ENCODE measurements around the gene KIT. TPM values are rescaled to one million over a fixed set of nuclear protein-coding genes. Genes with fewer than 3 reads are reported as not detected.

KIT gene
- total RNA-seq, 4 donors from 2014 or later = 4.1 to 62.3 (median 18.7) TPM

DNA sequence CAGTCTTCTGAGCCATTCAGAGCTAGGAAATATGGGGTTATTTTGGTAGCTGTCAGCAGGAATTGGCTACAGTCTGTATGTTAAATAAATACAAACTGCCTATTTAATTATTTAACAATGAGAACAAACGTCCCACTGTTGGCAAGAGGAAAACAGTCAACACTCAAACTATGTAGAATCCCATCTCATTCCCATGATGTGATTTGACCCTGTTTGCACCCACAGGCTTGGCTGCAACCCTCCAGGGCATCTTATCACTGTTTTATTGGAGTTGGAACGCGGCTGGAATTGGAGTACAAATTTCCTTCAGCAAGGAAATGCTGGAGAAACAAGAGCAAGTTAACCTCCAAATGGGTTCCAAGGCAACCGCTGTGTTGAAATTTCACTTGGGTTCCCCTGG is 124.0 kb downstream of the KIT start:
- in situ Hi-C loops (cut with MboI; ENCODE audit: low pct_ligation_motif_present in 1 of 4, low pct_unique_long_range_greater_than_20kb in 1 of 4, low sequenced_read_pairs in 3 of 4) (no loop called here), intact Hi-C loops (cut with DNase I; ENCODE audit: low total_unique reads) (no loop called here)
- Histone ChIP-seq H3K4me3 (no peak overlapping the region), H3K9me3 (no peaks in the 10 kb centered on the region), H3K36me3 (no peaks in the 10 kb centered on the region), H3K4me1 (peaks cover 0 to 7% (median 0%) of the 10 kb centered on the region in 4 donors), H3K27me3 (no peaks in the 10 kb centered on the region), H3K27ac (no peak overlapping the region)
- TF ChIP-seq EP300 (IDR thresholded peaks at IDR 0.05; ENCODE audit: low read depth) (no peak), POLR2AphosphoS5 (IDR thresholded peaks at IDR 0.05) (no peak), POLR2A (IDR thresholded peaks at IDR 0.05) (no peak)
- TF ChIP-seq, protein P1, sequence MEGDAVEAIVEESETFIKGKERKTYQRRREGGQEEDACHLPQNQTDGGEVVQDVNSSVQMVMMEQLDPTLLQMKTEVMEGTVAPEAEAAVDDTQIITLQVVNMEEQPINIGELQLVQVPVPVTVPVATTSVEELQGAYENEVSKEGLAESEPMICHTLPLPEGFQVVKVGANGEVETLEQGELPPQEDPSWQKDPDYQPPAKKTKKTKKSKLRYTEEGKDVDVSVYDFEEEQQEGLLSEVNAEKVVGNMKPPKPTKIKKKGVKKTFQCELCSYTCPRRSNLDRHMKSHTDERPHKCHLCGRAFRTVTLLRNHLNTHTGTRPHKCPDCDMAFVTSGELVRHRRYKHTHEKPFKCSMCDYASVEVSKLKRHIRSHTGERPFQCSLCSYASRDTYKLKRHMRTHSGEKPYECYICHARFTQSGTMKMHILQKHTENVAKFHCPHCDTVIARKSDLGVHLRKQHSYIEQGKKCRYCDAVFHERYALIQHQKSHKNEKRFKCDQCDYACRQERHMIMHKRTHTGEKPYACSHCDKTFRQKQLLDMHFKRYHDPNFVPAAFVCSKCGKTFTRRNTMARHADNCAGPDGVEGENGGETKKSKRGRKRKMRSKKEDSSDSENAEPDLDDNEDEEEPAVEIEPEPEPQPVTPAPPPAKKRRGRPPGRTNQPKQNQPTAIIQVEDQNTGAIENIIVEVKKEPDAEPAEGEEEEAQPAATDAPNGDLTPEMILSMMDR (IDR thresholded peaks at IDR 0.05) = no peak
- no peak for DNase-seq
- WGBS, 2 donors (ENCODE audit: low coverage in 1 of 2) = 27 to 36% methylated on average over 2 to 4 of the region's 4 CpGs

DNA sequence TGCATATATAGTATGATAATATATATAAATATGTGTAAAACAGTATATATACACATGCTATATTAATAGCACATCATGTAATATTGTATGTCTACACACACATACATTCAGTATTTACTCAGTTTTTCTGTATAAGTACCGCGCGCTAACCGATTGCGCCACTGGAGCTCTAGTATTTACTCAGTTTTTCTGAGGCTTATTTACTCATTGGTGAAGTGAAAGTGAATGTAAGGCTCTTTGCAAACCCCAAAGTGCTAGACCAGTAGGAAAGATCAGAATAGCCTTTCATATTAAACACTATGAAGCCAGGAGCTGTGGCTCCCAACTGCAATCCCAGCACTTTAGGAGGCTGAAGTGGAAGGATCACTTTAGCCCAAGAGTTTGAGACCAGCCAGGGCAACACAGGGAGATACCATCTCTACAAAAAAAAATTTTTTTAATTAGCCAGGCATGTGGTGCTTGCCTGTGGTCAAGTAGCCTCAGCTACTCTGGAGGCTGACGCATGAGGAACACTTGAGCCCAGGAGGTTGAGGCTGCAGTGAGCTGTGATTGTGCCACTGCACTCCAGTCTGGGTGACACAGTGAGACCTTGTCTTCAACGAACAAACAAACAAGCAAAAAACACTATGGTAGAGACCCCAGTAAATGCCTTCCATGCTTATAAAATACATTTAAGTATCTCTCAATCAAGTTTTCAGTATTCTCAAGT is 125.8 kb downstream of the KIT start:
- TF ChIP-seq POLR2AphosphoS5 (IDR thresholded peaks at IDR 0.05) (no peak), EP300 (IDR thresholded peaks at IDR 0.05; ENCODE audit: low read depth) (no peak), POLR2A (IDR thresholded peaks at IDR 0.05) (no peak)
- TF ChIP-seq, protein P1 (IDR thresholded peaks at IDR 0.05) = no peak
- no peak overlapping the region for H3K4me3 ChIP-seq
- in situ Hi-C loops (cut with MboI; ENCODE audit: low pct_ligation_motif_present in 1 of 4, low pct_unique_long_range_greater_than_20kb in 1 of 4, low sequenced_read_pairs in 3 of 4) = no loop called here
- H3K36me3 ChIP-seq = no peaks in the 10 kb centered on the region
- WGBS, 2 donors (ENCODE audit: low coverage in 1 of 2) = 68 to 89% methylated on average over 5 to 7 of the region's 7 CpGs
- H3K4me1 ChIP-seq = peaks cover 0 to 7% (median 0%) of the 10 kb centered on the region in 4 donors
- no peaks in the 10 kb centered on the region for H3K27me3 ChIP-seq
- H3K27ac ChIP-seq = peak overlapping the region; percentile 56 to 77 (median 65)
- intact Hi-C loops (cut with DNase I; ENCODE audit: low total_unique reads) = no loop called here
- no peak for DNase-seq
- H3K9me3 ChIP-seq = no peaks in the 10 kb centered on the region

DNA sequence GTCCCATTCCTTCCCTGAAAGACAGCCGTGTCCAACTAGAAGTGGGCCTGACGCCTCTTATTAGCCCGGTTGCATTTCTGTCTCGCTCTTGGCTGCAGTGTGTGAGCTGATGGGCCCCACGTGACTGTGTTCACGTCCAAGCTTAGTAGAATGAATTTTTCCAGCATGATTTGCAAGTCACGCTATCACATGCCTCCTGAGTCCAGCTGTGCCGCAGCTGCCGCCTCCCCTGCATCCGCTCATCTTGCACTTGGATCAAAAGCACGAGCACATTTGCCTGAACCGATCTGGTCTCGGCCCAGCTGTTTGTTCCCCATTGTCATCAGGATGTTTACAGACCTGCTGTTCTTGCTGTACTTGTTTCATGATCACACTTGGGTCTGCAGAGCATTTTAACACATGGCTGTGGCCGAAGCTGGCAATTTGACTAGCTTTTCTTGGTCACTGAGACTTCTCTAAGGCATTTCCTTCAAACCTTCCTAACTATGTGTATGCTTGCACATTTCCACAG is 126.5 kb downstream of the KIT start:
- TF ChIP-seq POLR2AphosphoS5 (IDR thresholded peaks at IDR 0.05) (peak; percentile 75 to 89 (median 86)), EP300 (IDR thresholded peaks at IDR 0.05; ENCODE audit: low read depth) (no peak)
- TF ChIP-seq, protein P1 (IDR thresholded peaks at IDR 0.05) = no peak
- DNase-seq = peak; percentile 70
- Histone ChIP-seq H3K9me3 (no peaks in the 10 kb centered on the region), H3K36me3 (no peaks in the 10 kb centered on the region), H3K27me3 (no peaks in the 10 kb centered on the region), H3K4me3 (no peak overlapping the region), H3K4me1 (peaks cover 0 to 7% (median 0%) of the 10 kb centered on the region in 4 donors), H3K27ac (peak overlapping the region; percentile 56 to 77 (median 65))
- in situ Hi-C loops (cut with MboI; ENCODE audit: low pct_ligation_motif_present in 1 of 4, low pct_unique_long_range_greater_than_20kb in 1 of 4, low sequenced_read_pairs in 3 of 4) = no loop called here
- WGBS, 2 donors (ENCODE audit: low coverage in 1 of 2) = 44 to 60% methylated on average over 6 to 14 of the region's 14 CpGs
- intact Hi-C loops (cut with DNase I; ENCODE audit: low total_unique reads) = no loop called here
